Measurements from ENCODE around the gene TAGLN2.
"Not testable (repeated sequence)": the region's sequence is repeated elsewhere in the genome, so short reads cannot be mapped to it uniquely, and the experiment has no call there.

TAGLN2 gene

GRCh38 chr1:159920651-159921050, 4.7 kb downstream of the TAGLN2 start:
- DNase-seq: no peak

- DNase-seq: no peak
These were observed 5.1 kb downstream of the TAGLN2 start for GRCh38 chr1:159920202-159920601.

- DNase-seq: no peak
These were observed 6.0 kb downstream of the TAGLN2 start for GRCh38 chr1:159919236-159919865.

- no peak for DNase-seq
These were observed 6.7 kb downstream of the TAGLN2 start for GRCh38 chr1:159918352-159919200.

GRCh38 chr1:159917533-159918351, 7.6 kb downstream of the TAGLN2 start:
- no peak for DNase-seq

GRCh38 chr1:159916242-159917051, 8.9 kb downstream of the TAGLN2 start:
- DNase-seq: no peak

- DNase-seq: no peak
These were observed 9.6 kb downstream of the TAGLN2 start for GRCh38 chr1:159915571-159916241.

- no peak for DNase-seq
These were observed 10.9 kb downstream of the TAGLN2 start for GRCh38 chr1:159914252-159915018.

GRCh38 chr1:159913451-159914192, 11.7 kb downstream of the TAGLN2 start:
- no peak for DNase-seq

GRCh38 chr1:159911326-159912070, 13.8 kb downstream of the TAGLN2 start:
- no peak for DNase-seq

GRCh38 chr1:159908031-159908940, 17.0 kb downstream of the TAGLN2 start:
- no peak for DNase-seq

GRCh38 chr1:159906960-159907359, 18.3 kb downstream of the TAGLN2 start:
- DNase-seq: no peak

GRCh38 chr1:159904036-159904435, 21.3 kb downstream of the TAGLN2 start:
- DNase-seq: not testable (repeated sequence)

- no peak for DNase-seq
These were observed 22.8 kb downstream of the TAGLN2 start for GRCh38 chr1:159902541-159902940.

- no peak for DNase-seq
These were observed 24.4 kb downstream of the TAGLN2 start for GRCh38 chr1:159900755-159901360.

GRCh38 chr1:159900086-159900680, 25.1 kb downstream of the TAGLN2 start, which contains the start of gene CFAP45:
CFAP45 (minus strand) TSS chr1:159900165; CDS start chr1:159900098, 67 bp downstream.
- no peak for DNase-seq

GRCh38 chr1:159899634-159900033, 25.7 kb downstream of the TAGLN2 start:
- DNase-seq: not testable (repeated sequence)

Data from cerebellar nuclear complex (tissue), 1 donor.